HG02938 (cell line): Measurements from ENCODE around the gene STAP2.

Source experiments
- ATAC-seq: cut with Tn5 transposase; IDR thresholded peaks from one replicate; pipeline ENCODE4 v1.9.1; 2021; ENCODE audit warnings: mild to moderate bottlenecking, moderate library complexity; ENCODE audit not compliant: unreplicated experiment

The STAP2 gene, protein sequence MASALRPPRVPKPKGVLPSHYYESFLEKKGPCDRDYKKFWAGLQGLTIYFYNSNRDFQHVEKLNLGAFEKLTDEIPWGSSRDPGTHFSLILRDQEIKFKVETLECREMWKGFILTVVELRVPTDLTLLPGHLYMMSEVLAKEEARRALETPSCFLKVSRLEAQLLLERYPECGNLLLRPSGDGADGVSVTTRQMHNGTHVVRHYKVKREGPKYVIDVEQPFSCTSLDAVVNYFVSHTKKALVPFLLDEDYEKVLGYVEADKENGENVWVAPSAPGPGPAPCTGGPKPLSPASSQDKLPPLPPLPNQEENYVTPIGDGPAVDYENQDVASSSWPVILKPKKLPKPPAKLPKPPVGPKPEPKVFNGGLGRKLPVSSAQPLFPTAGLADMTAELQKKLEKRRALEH

GRCh38 chr19:4338441-4339355 lies at the start of gene STAP2:
Gene STAP2, minus strand, starts transcription at chr19:4338827. Its CDS starts 74 bp downstream, at chr19:4338753.
- ATAC-seq = no peak

DNA sequence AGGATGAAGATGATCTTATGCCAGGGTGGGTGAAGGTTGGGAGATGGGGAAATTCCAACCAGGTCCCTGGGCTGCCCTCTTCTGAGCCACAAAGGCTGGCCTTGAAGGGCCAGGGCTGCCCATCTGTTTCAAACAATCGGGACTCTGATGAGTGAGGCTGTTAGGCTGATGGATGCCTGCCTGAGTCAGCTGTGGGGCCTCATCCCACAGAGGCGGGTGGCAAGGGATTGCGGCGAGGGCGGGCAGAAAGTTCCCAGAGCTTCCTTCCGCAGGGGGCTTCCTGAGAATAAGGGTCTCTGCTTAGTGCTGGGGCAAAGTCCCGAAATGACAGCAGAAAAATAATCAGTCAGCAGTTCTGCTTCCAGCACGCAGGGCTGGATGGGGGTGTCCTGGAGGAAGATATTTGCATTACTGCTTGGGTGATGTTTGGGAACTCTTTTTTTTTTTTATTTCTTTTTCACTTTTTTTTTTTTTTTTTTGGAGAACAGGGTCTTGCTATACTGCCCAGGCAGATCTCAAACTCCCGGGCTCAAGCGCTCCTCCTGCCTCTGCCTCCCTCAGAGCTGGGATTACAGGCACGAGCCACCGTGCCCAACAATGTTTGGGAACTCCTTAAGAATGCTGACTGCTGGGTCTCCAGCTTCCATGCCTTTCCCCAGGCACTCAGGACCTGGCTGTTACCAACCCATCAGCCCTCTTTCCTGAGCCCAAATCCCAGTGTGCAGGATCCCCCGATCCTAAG lies 47.6 kb upstream of the STAP2 start:
- ATAC-seq = no peak

GRCh38 chr19:4385291-4386040 lies 46.8 kb upstream of the STAP2 start:
- ATAC-seq = no peak

DNA sequence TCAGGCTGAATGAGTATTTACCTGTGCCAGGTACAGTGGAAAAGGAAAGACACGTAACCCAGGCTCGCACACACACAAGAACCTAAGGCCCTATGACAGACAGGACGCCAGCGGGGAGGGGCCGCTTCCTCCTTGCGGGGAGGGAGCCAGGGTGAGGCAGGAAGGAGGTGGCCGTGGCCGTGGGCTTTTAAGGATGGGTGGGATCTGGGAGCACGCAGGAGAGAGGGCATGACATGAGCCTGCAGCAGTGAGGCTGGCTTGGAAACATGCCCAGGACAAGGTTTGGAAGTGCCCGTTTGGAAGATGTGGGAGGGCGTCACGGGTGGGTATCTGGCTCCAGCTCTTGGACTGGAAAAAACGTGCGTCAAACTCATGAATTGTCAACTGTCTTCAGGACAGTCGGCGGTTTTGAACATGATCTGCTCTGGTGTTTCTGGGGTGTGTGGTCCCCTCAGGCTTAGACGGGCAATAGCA lies 41.7 kb upstream of the STAP2 start:
- no peak for ATAC-seq

GRCh38 chr19:4379383-4380253 lies 41.0 kb upstream of the STAP2 start:
- ATAC-seq = no peak

DNA sequence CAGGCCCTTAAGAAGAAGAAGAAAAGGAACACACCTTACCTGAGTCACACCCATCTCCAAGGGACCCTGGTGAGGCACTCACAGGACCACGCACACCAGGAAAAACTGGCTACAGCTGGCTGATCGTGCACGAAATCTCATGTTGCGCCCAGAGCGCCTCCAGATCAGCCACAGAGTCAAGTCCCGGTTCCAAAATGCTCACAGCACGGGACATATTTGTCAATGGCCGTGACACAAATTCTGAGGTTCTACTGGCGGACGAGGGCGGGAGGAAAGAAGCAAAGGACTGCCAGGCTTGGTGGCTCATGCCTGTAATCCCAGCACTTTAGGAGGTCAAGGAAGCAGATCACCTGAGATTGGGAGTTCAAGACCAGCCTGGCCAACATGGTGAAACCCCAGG lies 40.3 kb upstream of the STAP2 start:
- no peak for ATAC-seq

DNA sequence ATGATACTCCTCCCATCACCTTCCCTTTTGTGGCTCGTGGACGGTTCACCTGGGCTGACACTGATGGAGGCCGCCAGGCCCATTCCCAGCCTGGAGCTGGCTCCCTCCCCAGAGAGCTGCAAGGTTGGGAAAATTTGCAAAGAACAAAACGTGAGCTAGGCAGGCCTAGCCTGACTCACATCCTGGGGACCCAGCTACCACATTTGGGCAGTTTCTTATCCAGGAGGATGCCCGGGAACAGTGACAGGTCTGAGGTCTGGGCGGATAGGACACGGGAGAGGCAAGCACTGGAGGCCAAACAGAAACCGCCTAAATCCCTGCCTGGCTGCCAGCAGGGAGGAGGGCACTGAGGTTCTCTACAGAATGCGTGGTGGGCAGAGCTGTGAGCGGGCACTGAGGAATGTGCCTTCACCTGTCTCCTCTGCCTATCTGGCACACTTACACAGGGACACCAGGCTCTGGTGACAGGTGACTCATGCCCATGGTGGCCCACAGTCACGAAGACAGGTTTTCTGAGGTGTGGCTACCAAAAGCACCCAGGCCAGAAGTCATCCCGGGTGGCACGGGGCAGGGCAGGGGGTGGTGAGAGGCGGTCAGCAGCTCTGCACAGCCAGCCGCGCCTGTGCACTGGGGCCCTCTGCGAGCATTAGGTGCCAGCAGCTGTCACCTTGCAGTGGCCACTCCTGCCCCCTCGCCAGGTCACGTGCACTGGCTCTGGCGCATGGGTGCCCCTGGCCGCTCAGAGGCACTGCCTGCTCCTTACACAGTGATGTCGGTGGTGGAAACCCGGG lies 38.6 kb upstream of the STAP2 start:
- no peak for ATAC-seq

DNA sequence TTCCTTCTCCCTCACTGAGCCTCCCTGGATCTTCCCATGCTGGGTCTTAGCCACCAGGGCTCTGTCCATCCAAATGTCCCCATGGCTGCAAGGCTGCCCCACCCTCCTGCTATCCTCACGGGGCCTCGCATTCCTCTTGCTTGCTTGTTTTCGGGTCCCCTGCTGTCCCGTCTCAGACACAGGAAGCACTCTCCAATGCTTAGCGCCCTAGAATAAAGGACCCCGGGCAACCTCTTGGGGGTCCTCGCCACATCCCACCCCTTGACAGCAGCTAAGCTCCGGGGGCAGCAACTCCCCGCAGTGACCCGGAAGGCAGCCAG lies 38.0 kb upstream of the STAP2 start:
- ATAC-seq = no peak

GRCh38 chr19:4376028-4376670 lies 37.5 kb upstream of the STAP2 start:
- no peak for ATAC-seq

GRCh38 chr19:4375164-4376027 lies 36.8 kb upstream of the STAP2 start:
- no peak for ATAC-seq

GRCh38 chr19:4374498-4375163 lies 36.0 kb upstream of the STAP2 start:
- ATAC-seq = no peak

DNA sequence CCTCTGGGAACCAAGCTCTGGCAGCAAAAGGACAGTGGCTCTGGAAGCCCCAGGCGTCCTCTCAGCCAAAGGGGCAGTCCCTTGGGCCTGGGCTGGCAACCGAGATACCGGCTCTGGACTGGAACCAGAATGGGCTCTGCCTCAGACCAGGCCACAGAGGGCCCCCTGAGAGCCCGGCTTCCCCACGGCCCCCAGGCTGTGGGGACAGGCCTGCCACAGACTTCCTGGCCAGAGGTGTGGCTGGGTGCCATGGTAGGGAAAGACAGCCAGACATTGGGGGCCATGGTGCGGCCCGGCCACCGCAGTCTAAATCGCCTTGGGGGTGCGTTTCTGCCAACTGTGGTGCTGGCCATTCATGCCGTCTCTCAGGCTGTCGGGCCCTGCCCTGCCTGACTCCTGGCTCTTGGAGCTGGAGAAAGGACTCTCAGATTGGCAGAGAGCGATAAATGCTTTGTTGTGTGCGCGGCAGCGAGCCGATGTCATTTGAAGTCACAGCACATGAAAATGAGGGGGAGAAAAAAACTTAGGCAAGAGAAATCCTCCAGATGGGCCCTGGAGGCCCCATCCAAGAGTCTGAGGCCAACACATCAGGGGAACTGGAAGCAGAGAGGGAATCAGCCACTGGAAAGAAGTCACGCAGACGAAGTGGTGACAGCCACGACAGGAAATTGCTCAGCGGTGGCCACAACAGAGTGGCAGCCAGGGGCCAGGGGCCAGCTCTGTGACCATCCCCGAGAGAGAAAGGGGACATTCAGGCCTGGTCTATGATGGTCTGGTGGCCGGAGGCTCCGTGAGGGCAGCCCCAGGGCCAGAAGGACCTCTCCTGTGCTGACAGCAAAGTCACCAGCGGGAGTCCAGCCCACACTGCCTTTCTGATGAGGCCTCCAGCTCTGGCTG lies 35.2 kb upstream of the STAP2 start:
- ATAC-seq = no peak

DNA sequence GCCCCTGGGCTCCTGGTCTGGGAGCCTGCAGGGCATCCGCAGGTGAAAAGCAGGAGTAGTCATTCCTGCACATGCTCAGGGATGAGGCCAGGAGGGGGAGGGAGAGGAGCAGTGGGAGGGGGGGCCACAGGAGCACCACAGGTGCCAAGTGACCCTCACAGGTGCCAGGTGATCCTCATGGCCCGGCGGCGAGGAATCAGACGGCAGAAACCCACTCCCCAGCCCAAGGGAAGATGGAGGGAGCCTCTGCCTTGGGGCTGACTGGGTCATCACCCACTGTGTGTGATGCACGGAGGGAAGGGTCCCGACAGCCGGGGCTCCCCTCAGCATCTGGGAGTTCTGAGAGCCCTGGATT lies 34.4 kb upstream of the STAP2 start:
- no peak for ATAC-seq

- no peak for ATAC-seq
These were observed 33.8 kb upstream of the STAP2 start for GRCh38 chr19:4372165-4373012.
